ENCODE measurements around the gene AADAC. TPM values are rescaled to one million over a fixed set of nuclear protein-coding genes. Genes with fewer than 3 reads are reported as not detected.
"Not testable (repeated sequence)": the region's sequence is repeated elsewhere in the genome, so short reads cannot be mapped to it uniquely, and the experiment has no call there.

AADAC gene
- total and polyA plus RNA-seq, 2 experiments from 2014 or later, result 47.8 to 94.0 TPM

DNA sequence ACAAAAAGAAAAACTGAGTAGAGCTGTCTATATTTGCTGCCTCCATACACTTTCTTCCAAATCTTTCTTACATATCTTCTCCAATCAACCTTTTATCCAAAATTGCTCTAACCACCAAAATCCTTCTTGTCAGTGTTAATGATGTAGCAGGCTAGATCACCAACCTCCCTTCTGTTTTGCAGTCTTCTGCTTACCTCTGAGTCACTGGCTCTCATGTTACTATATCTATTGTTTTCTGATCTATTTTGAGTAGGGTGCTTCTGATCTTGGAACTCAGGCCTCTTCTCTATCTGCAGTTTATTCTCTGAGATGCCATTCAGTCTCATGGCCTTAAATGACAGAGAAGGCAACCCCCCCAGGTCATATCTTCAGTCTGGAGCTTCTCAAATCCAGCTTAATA lies 26.3 kb upstream of the AADAC start:
- no peak for DNase-seq (ENCODE audit: low spot score)
- no peak overlapping the region for H3K27ac ChIP-seq
- no peak overlapping the region for H3K4me3 ChIP-seq
- TF ChIP-seq EZH2phosphoT487 (IDR thresholded peaks at IDR 0.05; ENCODE audit: low read depth, severe bottlenecking, unreplicated experiment), result no peak
- TF ChIP-seq EZH2 (IDR thresholded peaks at IDR 0.05; ENCODE audit: borderline replicate concordance), result no peak
- TF ChIP-seq, protein P1, sequence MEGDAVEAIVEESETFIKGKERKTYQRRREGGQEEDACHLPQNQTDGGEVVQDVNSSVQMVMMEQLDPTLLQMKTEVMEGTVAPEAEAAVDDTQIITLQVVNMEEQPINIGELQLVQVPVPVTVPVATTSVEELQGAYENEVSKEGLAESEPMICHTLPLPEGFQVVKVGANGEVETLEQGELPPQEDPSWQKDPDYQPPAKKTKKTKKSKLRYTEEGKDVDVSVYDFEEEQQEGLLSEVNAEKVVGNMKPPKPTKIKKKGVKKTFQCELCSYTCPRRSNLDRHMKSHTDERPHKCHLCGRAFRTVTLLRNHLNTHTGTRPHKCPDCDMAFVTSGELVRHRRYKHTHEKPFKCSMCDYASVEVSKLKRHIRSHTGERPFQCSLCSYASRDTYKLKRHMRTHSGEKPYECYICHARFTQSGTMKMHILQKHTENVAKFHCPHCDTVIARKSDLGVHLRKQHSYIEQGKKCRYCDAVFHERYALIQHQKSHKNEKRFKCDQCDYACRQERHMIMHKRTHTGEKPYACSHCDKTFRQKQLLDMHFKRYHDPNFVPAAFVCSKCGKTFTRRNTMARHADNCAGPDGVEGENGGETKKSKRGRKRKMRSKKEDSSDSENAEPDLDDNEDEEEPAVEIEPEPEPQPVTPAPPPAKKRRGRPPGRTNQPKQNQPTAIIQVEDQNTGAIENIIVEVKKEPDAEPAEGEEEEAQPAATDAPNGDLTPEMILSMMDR (IDR thresholded peaks at IDR 0.05; ENCODE audit: poor library complexity), result no peak
- H3K9me2 ChIP-seq (replicated peaks; ENCODE audit: insufficient read depth), result no peaks in the 10 kb centered on the region
- no peaks in the 10 kb centered on the region for H4K20me1 ChIP-seq (ENCODE audit: insufficient read depth, poor library complexity, severe bottlenecking)
- no peaks in the 10 kb centered on the region for H3K79me2 ChIP-seq
- H2AFZ ChIP-seq, result no peak overlapping the region
- H3K4me2 ChIP-seq, result no peak overlapping the region
- H3K36me3 ChIP-seq (replicated peaks; ENCODE audit: insufficient read depth, low read depth), result no peaks in the 10 kb centered on the region
- no peaks in the 10 kb centered on the region for H3K27me3 ChIP-seq
- no peaks in the 10 kb centered on the region for H3K4me1 ChIP-seq (ENCODE audit: insufficient read depth)
- no peaks in the 10 kb centered on the region for H3K9me3 ChIP-seq (ENCODE audit: low read depth)

DNA sequence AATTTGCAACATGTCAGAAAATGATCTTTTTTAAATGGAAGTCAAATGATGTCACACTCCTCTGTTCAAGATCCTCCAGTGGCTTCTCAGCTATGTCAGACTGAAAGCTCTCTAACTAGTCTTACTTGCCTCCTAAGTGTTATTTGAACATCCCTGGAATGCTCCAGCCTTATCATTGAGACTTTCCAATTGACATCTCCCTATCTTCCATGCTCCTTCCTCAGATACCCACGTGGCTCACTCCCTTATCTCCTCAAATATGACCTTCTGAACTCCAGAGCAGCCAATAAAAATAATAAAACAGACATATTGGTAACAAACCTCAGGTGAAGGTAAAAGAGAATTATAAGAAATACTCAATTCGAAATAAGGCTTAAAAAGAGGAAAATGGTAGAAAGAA lies 25.5 kb upstream of the AADAC start:
- H3K9me2 ChIP-seq (replicated peaks; ENCODE audit: insufficient read depth), result no peaks in the 10 kb centered on the region
- 56% methylated on average over 2 of the region's 2 CpGs for WGBS (ENCODE audit: low lambda C conversion rate, missing lambda C conversion rate)
- no peaks in the 10 kb centered on the region for H3K9me3 ChIP-seq (ENCODE audit: low read depth)
- H3K4me1 ChIP-seq (ENCODE audit: insufficient read depth), result no peaks in the 10 kb centered on the region
- H4K20me1 ChIP-seq (ENCODE audit: insufficient read depth, poor library complexity, severe bottlenecking), result no peaks in the 10 kb centered on the region
- no peak overlapping the region for H2AFZ ChIP-seq
- H3K79me2 ChIP-seq, result no peaks in the 10 kb centered on the region
- DNase-seq (ENCODE audit: low spot score), result no peak
- no peaks in the 10 kb centered on the region for H3K36me3 ChIP-seq (replicated peaks; ENCODE audit: insufficient read depth, low read depth)
- H3K27ac ChIP-seq, result no peak overlapping the region
- H3K4me2 ChIP-seq, result no peak overlapping the region
- TF ChIP-seq EZH2 (IDR thresholded peaks at IDR 0.05; ENCODE audit: borderline replicate concordance), result no peak
- TF ChIP-seq EZH2phosphoT487 (IDR thresholded peaks at IDR 0.05; ENCODE audit: low read depth, severe bottlenecking, unreplicated experiment), result no peak
- TF ChIP-seq, protein P1 (IDR thresholded peaks at IDR 0.05; ENCODE audit: poor library complexity), result no peak
- no peaks in the 10 kb centered on the region for H3K27me3 ChIP-seq
- no peak overlapping the region for H3K4me3 ChIP-seq

DNA sequence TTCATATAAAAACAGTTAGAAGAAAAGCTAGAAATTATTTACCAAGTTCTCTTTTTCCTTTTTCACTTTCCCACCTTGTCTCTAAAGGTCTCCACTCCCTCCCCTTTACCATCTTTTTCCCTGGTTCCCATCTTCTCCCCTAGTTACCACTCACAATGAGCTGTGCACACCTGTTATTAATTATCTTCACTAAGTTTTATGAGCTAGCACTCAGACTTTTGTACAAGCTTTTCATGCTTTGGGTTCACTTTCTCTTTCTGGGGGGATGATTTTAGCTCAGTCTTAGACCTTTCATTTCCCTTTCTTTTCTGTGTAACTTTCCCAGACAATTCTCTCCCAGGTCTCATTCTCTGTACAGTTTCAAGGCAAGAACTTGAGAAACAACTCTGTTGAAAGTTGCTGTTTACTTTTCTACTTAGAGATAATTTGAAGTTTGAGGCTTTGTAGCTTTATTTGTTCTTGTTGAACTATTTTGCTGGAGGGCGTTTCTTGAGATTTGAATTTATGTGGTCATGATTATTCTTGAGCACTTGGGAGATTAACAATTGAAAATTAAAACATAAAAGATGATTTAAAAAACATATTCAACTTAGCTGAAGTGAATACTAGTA lies 24.0 kb upstream of the AADAC start:
- no peaks in the 10 kb centered on the region for H3K27me3 ChIP-seq
- peak overlapping the region; percentile 26 for H3K4me2 ChIP-seq
- TF ChIP-seq EZH2phosphoT487 (IDR thresholded peaks at IDR 0.05; ENCODE audit: low read depth, severe bottlenecking, unreplicated experiment) (no peak), EZH2 (IDR thresholded peaks at IDR 0.05; ENCODE audit: borderline replicate concordance) (no peak)
- TF ChIP-seq, protein P1 (IDR thresholded peaks at IDR 0.05; ENCODE audit: poor library complexity), result no peak
- 34% methylated on average over 1 of the region's 1 CpG for WGBS (ENCODE audit: low lambda C conversion rate, missing lambda C conversion rate)
- H3K79me2 ChIP-seq, result no peaks in the 10 kb centered on the region
- H3K4me1 ChIP-seq (ENCODE audit: insufficient read depth), result no peaks in the 10 kb centered on the region
- no peak for DNase-seq (ENCODE audit: low spot score)
- no peak overlapping the region for H3K27ac ChIP-seq
- no peaks in the 10 kb centered on the region for H3K9me3 ChIP-seq (ENCODE audit: low read depth)
- no peaks in the 10 kb centered on the region for H4K20me1 ChIP-seq (ENCODE audit: insufficient read depth, poor library complexity, severe bottlenecking)
- H2AFZ ChIP-seq, result no peak overlapping the region
- no peak overlapping the region for H3K4me3 ChIP-seq
- no peaks in the 10 kb centered on the region for H3K9me2 ChIP-seq (replicated peaks; ENCODE audit: insufficient read depth)
- no peaks in the 10 kb centered on the region for H3K36me3 ChIP-seq (replicated peaks; ENCODE audit: insufficient read depth, low read depth)

DNA sequence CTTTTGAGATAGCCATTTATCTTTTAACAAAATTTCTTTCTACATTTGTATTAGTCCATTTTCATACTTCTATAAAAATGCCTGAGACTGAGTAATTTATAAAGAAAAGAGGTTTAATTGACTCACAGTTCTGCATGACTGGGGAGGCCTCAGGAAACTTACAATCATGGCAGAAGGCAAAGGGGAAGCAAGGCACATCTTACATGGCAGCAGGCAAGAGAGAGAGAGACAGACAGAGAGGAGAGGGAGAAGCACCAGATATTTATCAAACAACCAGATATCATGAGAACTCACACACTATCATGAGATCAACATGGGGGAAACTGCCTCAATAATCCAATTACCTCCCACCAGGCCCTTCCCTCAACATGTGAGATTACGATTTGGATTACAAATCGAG lies 23.2 kb upstream of the AADAC start:
- H3K4me1 ChIP-seq (ENCODE audit: insufficient read depth); H3K27me3 ChIP-seq; H3K27ac ChIP-seq; H3K79me2 ChIP-seq; H3K4me3 ChIP-seq; H4K20me1 ChIP-seq (ENCODE audit: insufficient read depth, poor library complexity, severe bottlenecking); H3K36me3 ChIP-seq (replicated peaks; ENCODE audit: insufficient read depth, low read depth); H3K9me2 ChIP-seq (replicated peaks; ENCODE audit: insufficient read depth); H2AFZ ChIP-seq; H3K9me3 ChIP-seq (ENCODE audit: low read depth); H3K4me2 ChIP-seq; DNase-seq (ENCODE audit: low spot score): not testable (repeated sequence)
- 96% methylated on average over 2 of the region's 2 CpGs for WGBS (ENCODE audit: low lambda C conversion rate, missing lambda C conversion rate)
